ENCODE data around the gene TBL1XR1. TPM values are rescaled to one million over a fixed set of nuclear protein-coding genes. Genes with fewer than 3 reads are reported as not detected.

Gene TBL1XR1
- total and polyA plus RNA-seq, 2 of the 4 experiments (the other 2 are of a cell fraction) = 25.2 to 170 TPM

GRCh38 chr3:177150970-177151627 is 46.2 kb downstream of the TBL1XR1 start:
- H4K5ac ChIP-seq (ENCODE audit: low read depth, low read length) = no peak overlapping the region
- DNase-seq = peak; percentile 93
- no TSS peak for BruUV-seq (replicated peaks)
- no peak overlapping the region for H3K4ac ChIP-seq (ENCODE audit: low read depth, low read length)
- H3K9me1 ChIP-seq (ENCODE audit: insufficient read depth, low read length) = peaks cover 19% of the 10 kb centered on the region
- in situ Hi-C loops (cut with MboI; ENCODE audit: low sequenced_read_pairs) (no loop called here), intact Hi-C loops (cut with micrococcal nuclease) (no loop called here), dilution Hi-C loops (cut with HindIII; ENCODE audit: low sequenced_read_pairs, unreplicated experiment) (no loop called here)
- peaks cover 21 to 66% of the 10 kb centered on the region in 2 experiments; a peak in 3 of 4 replicates for H3K79me1 ChIP-seq (ENCODE audit: low read depth in 1 of 2, low read length in 2 of 2)
- peak; percentile 77 for ATAC-seq (ENCODE audit: low read depth)
- no peaks in the 10 kb centered on the region for H3K9me3 ChIP-seq (ENCODE audit: control insufficient read depth, insufficient read depth, low read length)
- peak overlapping the region; percentile 31 for H2AK9ac ChIP-seq (replicated peaks; ENCODE audit: low read depth, low read length, poor library complexity)
- no peak overlapping the region for H3K18ac ChIP-seq (ENCODE audit: low read depth, low read length)
- no peak overlapping the region for H2BK5ac ChIP-seq (ENCODE audit: low read depth, low read length, poor library complexity, severe bottlenecking)
- H3K4me1 ChIP-seq (ENCODE audit: control insufficient read depth, insufficient read depth, low read length) = peaks cover 14% of the 10 kb centered on the region
- H3K36me3 ChIP-seq (ENCODE audit: control insufficient read depth, insufficient read depth, low read length) = no peaks in the 10 kb centered on the region
- H3K9ac ChIP-seq (ENCODE audit: low read depth, low read length) = no peak overlapping the region
- no peak overlapping the region for H2BK20ac ChIP-seq (ENCODE audit: low read depth, low read length)
- H3K27ac ChIP-seq (ENCODE audit: insufficient read depth, low read length) = no peak overlapping the region
- H3K4me2 ChIP-seq (ENCODE audit: low read depth, low read length) = peak overlapping the region; percentile 66
- no peaks in the 10 kb centered on the region for H3K27me3 ChIP-seq (ENCODE audit: control insufficient read depth, insufficient read depth, low read length)
- POLR2A ChIA-PET (ENCODE audit: unreplicated experiment) = interaction anchor here (0.5 to 0.6 kb wide), 2 partner anchors 9 to 14 kb away, joined by 3 read pairs; no protein-coding TSS in a partner anchor
- H4K20me1 ChIP-seq (ENCODE audit: insufficient read depth, low read length) = peaks cover 70% of the 10 kb centered on the region
- H2BK15ac ChIP-seq (ENCODE audit: low read depth, low read length) = no peak overlapping the region
- H2AFZ ChIP-seq (replicated peaks; ENCODE audit: low read length, poor library complexity) = no peak overlapping the region
- no peak overlapping the region for H3K14ac ChIP-seq (replicated peaks; ENCODE audit: low read depth, low read length)
- no peak overlapping the region for H4K91ac ChIP-seq (ENCODE audit: insufficient read depth, low read depth, low read length)
- H4K8ac ChIP-seq (ENCODE audit: low read depth in 2 of 2, low read length in 2 of 2) = no peak overlapping the region
- H3K4me3 ChIP-seq (ENCODE audit: insufficient read depth, low read depth, low read length) = no peak overlapping the region
- H3K23ac ChIP-seq (ENCODE audit: low read depth, low read length) = no peak overlapping the region
- WGBS, 2 experiments (ENCODE audit: extremely low coverage in 2 of 2, insufficient read length in 1 of 2) = 0% methylated on average over 1 of the region's 7 CpGs; no CpG with 5 or more reads in 1 of the 2 experiments
- H2BK120ac ChIP-seq (ENCODE audit: low read depth, low read length) = no peak overlapping the region
- no peak overlapping the region for H3K56ac ChIP-seq (ENCODE audit: extremely low read depth, insufficient read depth, low read length)
- H2AK5ac ChIP-seq (ENCODE audit: low read depth, low read length) = no peak overlapping the region
- TF ChIP-seq RCOR1 (IDR thresholded peaks at IDR 0.05; ENCODE audit: insufficient replicate concordance, low read length) (no peak), MAFK (IDR thresholded peaks at IDR 0.05; ENCODE audit: low read depth, low read length) (no peak), RAD21 (IDR thresholded peaks at IDR 0.05; ENCODE audit: low read length) (no peak), BHLHE40 (IDR thresholded peaks at IDR 0.05; ENCODE audit: low read depth, low read length) (0 out of 2 replicates have a peak, but pooled peaks have one; percentile 7), ELK1 (IDR thresholded peaks at IDR 0.05; ENCODE audit: borderline replicate concordance, low read depth, low read length) (no peak), CHD1 (IDR thresholded peaks at IDR 0.05; ENCODE audit: low read depth, low read length) (no peak)
- CTCF ChIA-PET = interaction anchor here (1.0 kb wide), 1 partner anchor 14 kb away, joined by 3 read pairs; no protein-coding TSS in a partner anchor

Data from IMR-90 (cell line).